HepG2 (cell line): ENCODE results near the gene SHISAL2B. TPM values are rescaled to one million over a fixed set of nuclear protein-coding genes. Genes with fewer than 3 reads are reported as not detected.
"Not testable (repeated sequence)": the region's sequence is repeated elsewhere in the genome, so short reads cannot be mapped to it uniquely, and the experiment has no call there.

Experiments
- ATAC-seq: fragments of 200-7000 bp; cut with Tn5 transposase; 3 replicates; pipeline ENCODE4 v1.9.1; 2020; ENCODE audit warnings: mild to moderate bottlenecking, moderate library complexity
- BruUV-seq: library from RNA; stranded (reverse); fragments of 400-500 nt; replicated peaks from 2 replicates; lab custom pipeline; 2021; lab: Mats Ljungman, UMichigan
- CTCF ChIA-PET: fragments of 300-600 bp; formaldehyde crosslinking; extraction: SDS; loops from one replicate; lab custom pipeline; 2021; ENCODE audit warnings: low total read pairs, inconsistent platforms, low intra/inter-chr PET ratio; lab: Yijun Ruan, JAX
- POLR2A ChIA-PET: fragments of 350-600 bp; sonication (Branson Sonifier 250); formaldehyde crosslinking; loops from one replicate; lab custom pipeline; 2020; ENCODE audit warnings: antibody characterized with exemption, inconsistent platforms; lab: Yijun Ruan, JAX
- DNase-seq: peaks from one replicate; pipeline ENCODE4 v3.0.0-alpha.2; 2015; ENCODE audit warnings: low spot score
- FAIRE-seq: peaks from 3 replicates; lab custom pipeline; 2011; peaks lifted over from hg19 to GRCh38; lab: Jason Lieb, UNC
- H2AFZ ChIP-seq: one replicate; pipeline ENCODE4 v1.6.1; 2011; ENCODE audit warnings: low read length, inconsistent platforms
- H3K27ac ChIP-seq: fragments of 300-600 bp; 3 replicates; pipeline ENCODE4 v1.8.0; 2011; ENCODE audit warnings: mixed run types, mild to moderate bottlenecking, mixed read lengths, low read length, inconsistent platforms; ENCODE audit not compliant: insufficient read depth; ENCODE audit errors: extremely low read length
- H3K27me3 ChIP-seq, 2 experiments: fragments of 200-600 bp in 1 of 2; 2 replicates in 1 of 2; 3 replicates in 1 of 2; pipeline versions ENCODE4 v1.6.0 to v1.8.0; 2011; ENCODE audit warnings: low read length in 2 of 2, mild to moderate bottlenecking in 2 of 2, moderate library complexity in 2 of 2, inconsistent platforms in 1 of 2; ENCODE audit not compliant: insufficient read depth in 2 of 2, control insufficient read depth in 1 of 2
- H3K36me3 ChIP-seq, 2 experiments: fragments of 200-600 bp in 1 of 2; replicated peaks in 1 of 2; 2 replicates in 1 of 2; 3 replicates in 1 of 2; pipeline versions ENCODE4 v1.5.1 to v1.8.0; 2011; ENCODE audit warnings: low read length in 2 of 2, inconsistent platforms in 1 of 2; ENCODE audit not compliant: insufficient read depth in 2 of 2, control insufficient read depth in 1 of 2
- H3K4me1 ChIP-seq: 2 replicates; pipeline ENCODE4 v1.5.1; 2012; ENCODE audit warnings: low read length, inconsistent platforms; ENCODE audit not compliant: insufficient read depth
- H3K4me2 ChIP-seq: 2 replicates; pipeline ENCODE4 v1.6.0; 2011; ENCODE audit warnings: low read depth, low read length, inconsistent platforms
- H3K4me3 ChIP-seq, 3 experiments: fragments of 200-600 bp in 1 of 3; sonication (generic), shearing (Covaris generic) in 1 of 3; replicated peaks in 1 of 3; 2 replicates each; pipeline ENCODE4 v1.5.1; 2011 to 2016; ENCODE audit warnings: low read length in 3 of 3, inconsistent platforms in 2 of 3, low read depth in 2 of 3, mild to moderate bottlenecking in 2 of 3, control low read depth in 1 of 3, mixed read lengths in 1 of 3; ENCODE audit not compliant: insufficient read depth in 1 of 3
- H3K79me2 ChIP-seq: one replicate; pipeline ENCODE4 v1.6.1; 2011; ENCODE audit warnings: low read length, inconsistent platforms; ENCODE audit not compliant: insufficient read depth
- H3K9ac ChIP-seq: 2 replicates; pipeline ENCODE4 v1.6.0; 2011; ENCODE audit warnings: mild to moderate bottlenecking, low read depth, low read length, inconsistent platforms; ENCODE audit not compliant: insufficient read depth
- H3K9me3 ChIP-seq: 2 replicates; pipeline ENCODE4 v1.5.1; 2012; ENCODE audit warnings: mild to moderate bottlenecking, low read length
- H4K20me1 ChIP-seq: 2 replicates; pipeline ENCODE4 v1.6.0; 2011; ENCODE audit warnings: inconsistent platforms, mild to moderate bottlenecking, low read length, moderate library complexity; ENCODE audit not compliant: insufficient read depth
- ETV5 ChIP-seq: IDR thresholded peaks from 2 replicates; pipeline ENCODE4 v1.6.1; 2018; ENCODE audit warnings: missing biosample characterization, missing genetic modification reagents, inconsistent platforms, borderline replicate concordance
- FOXA1 ChIP-seq, 2 experiments: fragments of 450-650 bp in 1 of 2; sonication (generic) in 1 of 2; formaldehyde crosslinking in 1 of 2; IDR thresholded peaks; 2 replicates each; pipeline versions ENCODE4 v1.4.0 to v1.6.1; 2016 to 2020; ENCODE audit warnings: missing genetic modification reagents in 1 of 2
- GABPA ChIP-seq, 2 experiments: IDR thresholded peaks; 2 replicates each; pipeline ENCODE4 v1.6.1; 2011 to 2016; ENCODE audit warnings: low read depth in 2 of 2, low read length in 1 of 2, missing biosample characterization in 1 of 2, missing genetic modification characterization in 1 of 2
- ZKSCAN5 ChIP-seq: sonication (generic); formaldehyde crosslinking; IDR thresholded peaks from 2 replicates; pipeline ENCODE4 v1.5.1; 2020; ENCODE audit warnings: mild to moderate bottlenecking, missing genetic modification reagents
- ZNF563 ChIP-seq: sonication (generic); formaldehyde crosslinking; IDR thresholded peaks from 2 replicates; pipeline ENCODE4 v1.8.0; 2022; ENCODE audit warnings: mild to moderate bottlenecking, moderate library complexity, missing genetic modification reagents
- WGBS: methylation state at CpG from one replicate; pipeline ENCODE4 v1.1.6; 2017; ENCODE audit warnings: low lambda C conversion rate; 5-methylcytosine and 5-hydroxymethylcytosine counted together
- in situ Hi-C: cut with HindIII; loops from 2 replicates; pipeline ENCODE4 v1.10.0; 2017; ENCODE audit warnings: low pct_unique_long_range_greater_than_20kb; ENCODE audit not compliant: extremely low pct_ligation_motif_present
- intact Hi-C: fragments of 100-400 bp; cut with micrococcal nuclease; formaldehyde crosslinking; loops from one replicate; pipeline ENCODE4 v1.10.0; 2022; ENCODE audit not compliant: unreplicated experiment
- polyA plus RNA-seq, 8 experiments: library from polyadenylated mRNA; depleted of rRNA in 3 of 8; stranded (reverse) in 7 of 8; unstranded in 1 of 8; fragments of >200 nt; fragmentation: Illumina TruSeq in 4 of 8; extraction: Trizol in 4 of 8; gene quantifications; 2 replicates each; pipeline versions ENCODE4 v1.2.1 to v1.2.3, GENCODE V29; 2011 to 2016; ENCODE audit warnings: low read depth in 4 of 8, missing spikeins in 1 of 8, mixed read lengths in 1 of 8; ENCODE audit not compliant: insufficient read depth in 1 of 8
- total RNA-seq, 5 experiments: library from RNA; depleted of rRNA; stranded (reverse); fragments of >200 nt; fragmentation: Illumina TruSeq; extraction: Trizol; gene quantifications; 2 replicates each; pipeline ENCODE4 v1.2.3, GENCODE V29; 2016; ENCODE audit warnings: low read depth in 1 of 5

SHISAL2B gene
- total and polyA plus RNA-seq, 2 of the 13 experiments (the other 11 are each of a cell fraction or from before 2014, with no cell fraction given): not detected

- TF ChIP-seq ZNF563 (CRISPR knock-in tag) (no peak), ETV5 (CRISPR knock-in tag) (0 out of 2 replicates have a peak, but pooled peaks have one; percentile 27), ZKSCAN5 (CRISPR knock-in tag) (peak; percentile 80), FOXA1 (IDR thresholded peaks at IDR 0.05) (no peak), FOXA1 (CRISPR knock-in tag; IDR thresholded peaks at IDR 0.05) (no peak), GABPA (IDR thresholded peaks at IDR 0.05; ENCODE audit: low read depth, low read length) (no peak), GABPA (CRISPR knock-in tag; IDR thresholded peaks at IDR 0.05; ENCODE audit: low read depth) (peak; percentile 40; the same call in 1 of the 2 replicates)
- H3K4me3 ChIP-seq: no peak overlapping the region
- no peaks in the 10 kb centered on the region for H3K79me2 ChIP-seq
- H4K20me1 ChIP-seq: no peaks in the 10 kb centered on the region
- no peaks in the 10 kb centered on the region; a peak in 1 of 5 replicates for H3K27me3 ChIP-seq
- ChIA-PET CTCF (no interaction called here), POLR2A (no interaction called here)
- BruUV-seq: no TSS peak
- intact Hi-C loops: no loop called here
- no peaks in the 10 kb centered on the region; the same call in 1 of the 2 replicates for H3K4me1 ChIP-seq
- DNase-seq (no peak), FAIRE-seq (no peak), ATAC-seq (peak; percentile 72)
- in situ Hi-C loops: no loop called here
- H2AFZ ChIP-seq: no peak overlapping the region
- H3K27ac ChIP-seq: no peak overlapping the region
- no peaks in the 10 kb centered on the region for H3K9me3 ChIP-seq
- no peak overlapping the region for H3K9ac ChIP-seq
- 0% methylated on average over 1 of the region's 4 CpGs for WGBS
- H3K36me3 ChIP-seq: no peaks in the 10 kb centered on the region
- no peak overlapping the region for H3K4me2 ChIP-seq
These were observed 10.5 kb downstream of the SHISAL2B start for GRCh38 chr5:64700765-64701164.

DNA sequence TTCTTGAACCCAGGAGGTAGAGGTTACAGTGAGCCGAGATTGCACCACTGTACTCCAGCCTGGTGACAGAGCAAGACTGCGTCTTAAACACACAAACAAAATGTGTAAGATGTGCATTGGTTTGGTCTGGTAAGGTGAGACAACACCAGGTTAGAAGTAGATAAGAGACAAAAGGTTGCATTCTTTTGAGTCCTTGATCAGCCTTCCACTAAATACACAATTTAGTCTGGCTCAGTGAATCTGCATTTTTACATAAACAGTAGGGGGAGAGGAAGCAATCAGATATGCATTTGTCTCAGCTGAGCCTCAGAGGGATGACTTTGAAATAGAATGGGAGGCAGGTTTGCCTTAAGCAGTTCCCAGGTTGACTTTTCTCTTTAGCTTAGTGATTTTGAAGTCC is 15.8 kb downstream of the SHISAL2B start:
- H3K27ac ChIP-seq, CTCF ChIA-PET, FAIRE-seq, DNase-seq, H3K4me3 ChIP-seq, H3K4me2 ChIP-seq, H3K27me3 ChIP-seq, H3K4me1 ChIP-seq, H3K9me3 ChIP-seq, in situ Hi-C loops, H4K20me1 ChIP-seq, intact Hi-C loops, H3K9ac ChIP-seq, BruUV-seq, H3K36me3 ChIP-seq, H3K79me2 ChIP-seq, POLR2A ChIA-PET, H2AFZ ChIP-seq: not testable (repeated sequence)
- 3% methylated on average over 2 of the region's 2 CpGs for WGBS
- peak; percentile 35; the same call in 2 of the 3 replicates for ATAC-seq
